ENCODE data around the gene PCGF3. TPM values are rescaled to one million over a fixed set of nuclear protein-coding genes. Genes with fewer than 3 reads are reported as not detected.
A peak's percentile ranks its signal among the peaks of the same experiment; 100 is the strongest.
"Not testable (repeated sequence)": the region's sequence is repeated elsewhere in the genome, so short reads cannot be mapped to it uniquely, and the experiment has no call there.

Gene PCGF3
- total RNA-seq, 1 experiment from 2014 or later: 22.7 TPM

- no peak for DNase-seq (ENCODE audit: low read depth, low spot score)
- in situ Hi-C loops (cut with HindIII; ENCODE audit: low pct_unique_long_range_greater_than_20kb, low sequenced_read_pairs): no loop called here
Measured at GRCh38 chr4:665751-666435, 39.7 kb upstream of the PCGF3 start.

GRCh38 chr4:666436-666810, 39.2 kb upstream of the PCGF3 start:
- no peak for DNase-seq (ENCODE audit: low read depth, low spot score)
- in situ Hi-C loops (cut with HindIII; ENCODE audit: low pct_unique_long_range_greater_than_20kb, low sequenced_read_pairs): no loop called here

GRCh38 chr4:666822-667544, 38.6 kb upstream of the PCGF3 start:
- no peak for DNase-seq (ENCODE audit: low read depth, low spot score)
- in situ Hi-C loops (cut with HindIII; ENCODE audit: low pct_unique_long_range_greater_than_20kb, low sequenced_read_pairs): no loop called here

- no peak for DNase-seq (ENCODE audit: low read depth, low spot score)
- in situ Hi-C loops (cut with HindIII; ENCODE audit: low pct_unique_long_range_greater_than_20kb, low sequenced_read_pairs): no loop called here
Measured at GRCh38 chr4:667545-667925, 38.1 kb upstream of the PCGF3 start.

- in situ Hi-C loops (cut with HindIII; ENCODE audit: low pct_unique_long_range_greater_than_20kb, low sequenced_read_pairs); DNase-seq (ENCODE audit: low read depth, low spot score): not testable (repeated sequence)
Measured at GRCh38 chr4:668219-668618, 37.4 kb upstream of the PCGF3 start.

GRCh38 chr4:669806-670559, 35.6 kb upstream of the PCGF3 start:
- in situ Hi-C loops (cut with HindIII; ENCODE audit: low pct_unique_long_range_greater_than_20kb, low sequenced_read_pairs); DNase-seq (ENCODE audit: low read depth, low spot score): not testable (repeated sequence)

- in situ Hi-C loops (cut with HindIII; ENCODE audit: low pct_unique_long_range_greater_than_20kb, low sequenced_read_pairs): no loop called here
- no peak for DNase-seq (ENCODE audit: low read depth, low spot score)
Measured at GRCh38 chr4:671769-672168, 33.9 kb upstream of the PCGF3 start.

GRCh38 chr4:673349-674091, 32.1 kb upstream of the PCGF3 start:
- no peak for DNase-seq (ENCODE audit: low read depth, low spot score)
- in situ Hi-C loops (cut with HindIII; ENCODE audit: low pct_unique_long_range_greater_than_20kb, low sequenced_read_pairs): no loop called here

GRCh38 chr4:674172-675035, 31.2 kb upstream of the PCGF3 start, which contains the start of the genes ATP5ME and MYL5:
TSS of gene ATP5ME (minus strand) at chr4:674276. CDS start at chr4:674247, 29 bp downstream.
TSS of gene MYL5 (plus strand) at chr4:674542. CDS start at chr4:678027, 3,485 bp downstream.
- in situ Hi-C loops (cut with HindIII; ENCODE audit: low pct_unique_long_range_greater_than_20kb, low sequenced_read_pairs): no loop called here
- peak; percentile 94 for DNase-seq (ENCODE audit: low read depth, low spot score)

- no peak for DNase-seq (ENCODE audit: low read depth, low spot score)
- in situ Hi-C loops (cut with HindIII; ENCODE audit: low pct_unique_long_range_greater_than_20kb, low sequenced_read_pairs): no loop called here
Measured at GRCh38 chr4:675036-675882, 30.4 kb upstream of the PCGF3 start.

GRCh38 chr4:675980-676870, 29.4 kb upstream of the PCGF3 start:
- no peak for DNase-seq (ENCODE audit: low read depth, low spot score)
- in situ Hi-C loops (cut with HindIII; ENCODE audit: low pct_unique_long_range_greater_than_20kb, low sequenced_read_pairs): no loop called here

- in situ Hi-C loops (cut with HindIII; ENCODE audit: low pct_unique_long_range_greater_than_20kb, low sequenced_read_pairs): no loop called here
- DNase-seq (ENCODE audit: low read depth, low spot score): no peak
Measured at GRCh38 chr4:676871-677235, 28.8 kb upstream of the PCGF3 start.

GRCh38 chr4:677431-678293, 28.0 kb upstream of the PCGF3 start:
- in situ Hi-C loops (cut with HindIII; ENCODE audit: low pct_unique_long_range_greater_than_20kb, low sequenced_read_pairs): no loop called here
- DNase-seq (ENCODE audit: low read depth, low spot score): no peak

- DNase-seq (ENCODE audit: low read depth, low spot score): no peak
- in situ Hi-C loops (cut with HindIII; ENCODE audit: low pct_unique_long_range_greater_than_20kb, low sequenced_read_pairs): no loop called here
Measured at GRCh38 chr4:678331-679103, 27.1 kb upstream of the PCGF3 start.

Data from SK-MEL-5 (cell line).